ENCODE data around the gene CLPTM1. TPM values are rescaled to one million over a fixed set of nuclear protein-coding genes. Genes with fewer than 3 reads are reported as not detected.
A peak's percentile ranks its signal among the peaks of the same experiment; 100 is the strongest.

CLPTM1 gene
- total and polyA plus RNA-seq, 10 donors: 44.9 to 97.6 (median 78.7) TPM

DNA sequence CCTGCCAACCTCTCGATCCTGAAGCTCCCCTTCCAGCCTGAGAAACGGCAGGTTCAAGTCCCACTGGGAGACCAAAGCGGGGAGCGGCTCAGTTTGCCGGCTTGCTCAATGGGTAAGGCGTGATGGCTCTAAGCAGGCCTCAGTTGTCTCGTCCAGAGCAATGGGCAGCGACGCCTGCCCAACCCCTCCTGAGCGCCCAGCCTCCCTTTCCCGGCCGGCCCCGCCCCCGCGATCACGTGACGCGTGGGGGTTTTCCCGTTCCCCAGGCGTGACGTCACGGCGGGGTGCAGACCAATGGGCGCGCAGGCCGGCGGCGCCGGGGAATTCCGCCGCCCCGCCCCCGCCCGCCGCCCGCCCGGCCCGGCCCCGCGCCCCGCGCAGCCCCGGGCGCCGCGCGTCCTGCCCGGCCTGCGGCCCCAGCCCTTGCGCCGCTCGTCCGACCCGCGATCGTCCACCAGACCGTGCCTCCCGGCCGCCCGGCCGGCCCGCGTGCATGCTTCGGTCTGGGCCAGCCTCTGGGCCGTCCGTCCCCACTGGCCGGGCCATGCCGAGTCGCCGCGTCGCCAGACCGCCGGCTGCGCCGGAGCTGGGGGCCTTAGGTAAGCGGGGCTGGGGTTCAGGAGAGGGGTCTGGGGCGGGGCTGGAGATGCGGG lies 46.0 kb downstream of the CLPTM1 start, which contains the start of gene RELB:
TSS of gene RELB (plus strand) at position 378 of the 653 bp plus-strand sequence. CDS start at position 494, 116 bp downstream.
- H3K27ac ChIP-seq: peak within 1 kb of the TSS; percentile 94 to 100 (median 100)
- peak within 1 kb of the TSS; percentile 65 to 91 (median 76) for H3K4me3 ChIP-seq
- intact Hi-C loops (cut with DNase I; ENCODE audit: low total_unique reads): no loop called here
- no peaks in the 10 kb centered on the region for H3K9me3 ChIP-seq
- H3K27me3 ChIP-seq (replicated peaks in 1 of 7): no peaks in the 10 kb centered on the region
- peaks cover 8 to 33% (median 19%) of the 10 kb centered on the region in 6 donors for H3K4me1 ChIP-seq
- WGBS, 5 donors: 1 to 19% (median 2%) methylated on average over 6 to 79 of the region's 79 CpGs
- TF ChIP-seq POLR2AphosphoS5 (IDR thresholded peaks at IDR 0.05) (peak; percentile 61 to 85 (median 71)), CTCF (IDR thresholded peaks at IDR 0.05 in 8 of 11, conservative IDR thresholded peaks at IDR 0.05 in 3 of 11) (no peak)
- H3K36me3 ChIP-seq: peaks cover 0 to 36% (median 22%) of the 10 kb centered on the region in 6 donors
- peak; percentile 97 for DNase-seq

- Histone ChIP-seq H3K4me1 (peaks cover 8 to 46% (median 23%) of the 10 kb centered on the region in 6 donors), H3K9me3 (no peaks in the 10 kb centered on the region), H3K4me3 (no peak overlapping the region), H3K36me3 (peaks cover 0 to 59% (median 35%) of the 10 kb centered on the region in 6 donors), H3K27ac (no peak overlapping the region), H3K27me3 (replicated peaks in 1 of 7) (no peaks in the 10 kb centered on the region)
- 92 to 95% (median 94%) methylated on average over 4 of the region's 4 CpGs for WGBS, 5 donors
- TF ChIP-seq POLR2AphosphoS5 (IDR thresholded peaks at IDR 0.05): no peak
- TF ChIP-seq CTCF (IDR thresholded peaks at IDR 0.05 in 8 of 11, conservative IDR thresholded peaks at IDR 0.05 in 3 of 11): no peak
- TF ChIP-seq POLR2A (IDR thresholded peaks at IDR 0.05): no peak
- intact Hi-C loops (cut with DNase I; ENCODE audit: low total_unique reads): no loop called here
- no peak for DNase-seq
These were observed 48.3 kb downstream of the CLPTM1 start for GRCh38 chr19:45003485-45003884.

- TF ChIP-seq CTCF (IDR thresholded peaks at IDR 0.05 in 8 of 11, conservative IDR thresholded peaks at IDR 0.05 in 3 of 11): no peak
- TF ChIP-seq POLR2A (IDR thresholded peaks at IDR 0.05): no peak
- WGBS, 5 donors: 92 to 97% (median 94%) methylated on average over 9 of the region's 9 CpGs
- intact Hi-C loops (cut with DNase I; ENCODE audit: low total_unique reads): no loop called here
- no peak for DNase-seq
- Histone ChIP-seq H3K4me1 (peaks cover 8 to 40% (median 18%) of the 10 kb centered on the region in 6 donors), H3K27me3 (replicated peaks in 1 of 7) (no peaks in the 10 kb centered on the region), H3K36me3 (peaks cover 0 to 82% (median 42%) of the 10 kb centered on the region in 6 donors), H3K4me3 (no peak overlapping the region), H3K27ac (no peak overlapping the region), H3K9me3 (no peaks in the 10 kb centered on the region)
These were observed 50.6 kb downstream of the CLPTM1 start for GRCh38 chr19:45005787-45006186.

GRCh38 chr19:45008552-45008951 lies 53.4 kb downstream of the CLPTM1 start:
- no peak overlapping the region for H3K4me3 ChIP-seq
- TF ChIP-seq POLR2A (IDR thresholded peaks at IDR 0.05): no peak
- TF ChIP-seq CTCF (IDR thresholded peaks at IDR 0.05 in 8 of 11, conservative IDR thresholded peaks at IDR 0.05 in 3 of 11): no peak
- no peak for TF ChIP-seq POLR2AphosphoS5 (IDR thresholded peaks at IDR 0.05)
- H3K4me1 ChIP-seq: peaks cover 0 to 25% (median 4%) of the 10 kb centered on the region in 6 donors
- H3K36me3 ChIP-seq: peaks cover 0 to 98% (median 60%) of the 10 kb centered on the region in 6 donors
- WGBS, 5 donors: 84 to 89% (median 85%) methylated on average over 4 to 10 of the region's 10 CpGs
- no peaks in the 10 kb centered on the region for H3K27me3 ChIP-seq (replicated peaks in 1 of 7)
- DNase-seq: no peak
- intact Hi-C loops (cut with DNase I; ENCODE audit: low total_unique reads): no loop called here
- H3K9me3 ChIP-seq: no peaks in the 10 kb centered on the region
- H3K27ac ChIP-seq: peak overlapping the region in 1 of 8 donors; percentile 24

Data from spleen (tissue), 11 donors.